Measurements from ENCODE around the gene ESPN. TPM values are rescaled to one million over a fixed set of nuclear protein-coding genes. Genes with fewer than 3 reads are reported as not detected.

Gene ESPN
- total RNA-seq, 1 donor from 2014 or later: 1.7 TPM

DNA sequence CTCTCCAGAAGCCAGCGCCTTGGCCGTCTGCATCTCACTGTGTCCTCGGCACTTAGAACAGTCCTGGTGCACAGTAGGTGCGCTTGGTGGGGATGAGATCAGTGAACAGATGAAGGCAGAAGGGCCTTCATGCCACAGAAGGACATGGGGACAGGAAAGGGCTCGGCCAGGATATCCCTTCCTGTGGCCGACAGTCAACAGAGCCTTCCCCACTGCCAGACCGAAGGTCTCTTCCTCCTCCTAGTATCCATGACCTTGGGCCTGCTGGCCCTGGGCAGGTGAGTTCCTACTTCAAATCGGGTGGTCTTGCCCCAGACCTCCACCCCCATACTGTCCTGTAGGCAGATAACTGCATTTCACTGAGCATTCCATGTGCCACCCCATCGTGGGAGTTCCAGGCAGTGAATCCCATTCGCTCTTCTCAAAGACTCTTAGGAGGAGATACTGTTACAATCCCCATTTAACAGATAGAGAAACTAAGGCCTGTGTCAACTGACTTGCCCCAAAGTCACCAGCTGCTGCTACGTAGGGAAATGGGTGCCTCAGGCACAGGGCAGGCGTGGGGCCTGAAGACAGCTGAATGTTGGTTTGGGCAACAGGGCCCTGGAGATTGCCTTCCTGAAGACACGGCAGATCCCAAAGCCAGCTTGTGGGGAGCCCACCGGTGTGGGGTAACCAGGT, 63.4 kb downstream of the ESPN start:
- Mint-ChIP-seq H3K36me3 (ENCODE audit: low read depth) (no peaks in the 10 kb centered on the region), H3K4me1 (peaks cover 19% of the 10 kb centered on the region), H3K27ac (ENCODE audit: unreplicated experiment) (no peak overlapping the region), H3K4me3 (peak overlapping the region; percentile 74), H3K27me3 (ENCODE audit: low read depth) (no peaks in the 10 kb centered on the region), H3K9me3 (no peaks in the 10 kb centered on the region)
- no peak for DNase-seq (ENCODE audit: low read depth, low spot score)
- TF ChIP-seq, protein P1, sequence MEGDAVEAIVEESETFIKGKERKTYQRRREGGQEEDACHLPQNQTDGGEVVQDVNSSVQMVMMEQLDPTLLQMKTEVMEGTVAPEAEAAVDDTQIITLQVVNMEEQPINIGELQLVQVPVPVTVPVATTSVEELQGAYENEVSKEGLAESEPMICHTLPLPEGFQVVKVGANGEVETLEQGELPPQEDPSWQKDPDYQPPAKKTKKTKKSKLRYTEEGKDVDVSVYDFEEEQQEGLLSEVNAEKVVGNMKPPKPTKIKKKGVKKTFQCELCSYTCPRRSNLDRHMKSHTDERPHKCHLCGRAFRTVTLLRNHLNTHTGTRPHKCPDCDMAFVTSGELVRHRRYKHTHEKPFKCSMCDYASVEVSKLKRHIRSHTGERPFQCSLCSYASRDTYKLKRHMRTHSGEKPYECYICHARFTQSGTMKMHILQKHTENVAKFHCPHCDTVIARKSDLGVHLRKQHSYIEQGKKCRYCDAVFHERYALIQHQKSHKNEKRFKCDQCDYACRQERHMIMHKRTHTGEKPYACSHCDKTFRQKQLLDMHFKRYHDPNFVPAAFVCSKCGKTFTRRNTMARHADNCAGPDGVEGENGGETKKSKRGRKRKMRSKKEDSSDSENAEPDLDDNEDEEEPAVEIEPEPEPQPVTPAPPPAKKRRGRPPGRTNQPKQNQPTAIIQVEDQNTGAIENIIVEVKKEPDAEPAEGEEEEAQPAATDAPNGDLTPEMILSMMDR (conservative IDR thresholded peaks at IDR 0.05): no peak

- DNase-seq (ENCODE audit: low read depth, low spot score): no peak
- Mint-ChIP-seq H3K4me3 (peak overlapping the region; percentile 87), H3K36me3 (ENCODE audit: low read depth) (no peaks in the 10 kb centered on the region), H3K9me3 (no peaks in the 10 kb centered on the region), H3K27me3 (ENCODE audit: low read depth) (no peaks in the 10 kb centered on the region), H3K27ac (ENCODE audit: unreplicated experiment) (no peak overlapping the region), H3K4me1 (peaks cover 19% of the 10 kb centered on the region)
- TF ChIP-seq, protein P1 (conservative IDR thresholded peaks at IDR 0.05): no peak
Observed at GRCh38 chr1:6488602-6489382, 64.2 kb downstream of the ESPN start.

DNA sequence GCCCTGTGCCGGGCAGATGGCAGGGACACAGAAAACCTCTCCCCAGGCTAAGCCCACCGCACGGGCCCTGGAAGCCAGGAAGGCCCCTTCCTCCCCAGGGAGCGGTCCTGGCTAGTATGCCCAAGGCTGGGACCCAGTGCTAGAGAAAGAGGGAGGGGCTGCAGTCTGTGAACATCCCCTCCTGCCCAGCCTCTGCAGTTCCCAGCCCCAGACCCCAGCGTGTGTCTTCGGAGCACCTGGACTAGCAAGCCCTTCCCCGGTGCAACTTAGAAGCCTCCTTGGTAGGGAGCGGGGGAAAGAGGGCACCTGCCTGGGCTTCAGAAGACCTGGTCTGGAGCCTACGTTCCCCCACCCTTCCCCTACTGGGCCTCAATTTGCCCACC, 64.8 kb downstream of the ESPN start:
- H3K4me3 Mint-ChIP-seq: peak overlapping the region; percentile 87
- TF ChIP-seq, protein P1 (conservative IDR thresholded peaks at IDR 0.05): no peak
- H3K36me3 Mint-ChIP-seq (ENCODE audit: low read depth): no peaks in the 10 kb centered on the region
- no peak overlapping the region for H3K27ac Mint-ChIP-seq (ENCODE audit: unreplicated experiment)
- peaks cover 16% of the 10 kb centered on the region for H3K4me1 Mint-ChIP-seq
- DNase-seq (ENCODE audit: low read depth, low spot score): no peak
- H3K27me3 Mint-ChIP-seq (ENCODE audit: low read depth): no peaks in the 10 kb centered on the region
- no peaks in the 10 kb centered on the region for H3K9me3 Mint-ChIP-seq

- peak; percentile 77 for DNase-seq (ENCODE audit: low read depth, low spot score)
- TF ChIP-seq, protein P1 (conservative IDR thresholded peaks at IDR 0.05): peak; percentile 98
- H3K27ac Mint-ChIP-seq (ENCODE audit: unreplicated experiment): no peak overlapping the region
- peak overlapping the region; percentile 87 for H3K4me3 Mint-ChIP-seq
- no peaks in the 10 kb centered on the region for H3K9me3 Mint-ChIP-seq
- H3K4me1 Mint-ChIP-seq: peaks cover 16% of the 10 kb centered on the region
- H3K27me3 Mint-ChIP-seq (ENCODE audit: low read depth): no peaks in the 10 kb centered on the region
- H3K36me3 Mint-ChIP-seq (ENCODE audit: low read depth): no peaks in the 10 kb centered on the region
Observed at GRCh38 chr1:6489799-6490180, 65.2 kb downstream of the ESPN start.

GRCh38 chr1:6490181-6491080, 65.9 kb downstream of the ESPN start:
- H3K4me1 Mint-ChIP-seq: peaks cover 16% of the 10 kb centered on the region
- no peaks in the 10 kb centered on the region for H3K36me3 Mint-ChIP-seq (ENCODE audit: low read depth)
- peak overlapping the region; percentile 19 for H3K27ac Mint-ChIP-seq (ENCODE audit: unreplicated experiment)
- TF ChIP-seq, protein P1 (conservative IDR thresholded peaks at IDR 0.05): peak; percentile 52
- no peaks in the 10 kb centered on the region for H3K9me3 Mint-ChIP-seq
- H3K27me3 Mint-ChIP-seq (ENCODE audit: low read depth): no peaks in the 10 kb centered on the region
- H3K4me3 Mint-ChIP-seq: peak overlapping the region; percentile 88
- DNase-seq (ENCODE audit: low read depth, low spot score): peak; percentile 73
